Measurements from ENCODE around the gene VRK3.

GRCh38 chr19:50044922-50045321 lies 19.8 kb upstream of the VRK3 start:
- TF ChIP-seq EZH2 (IDR thresholded peaks at IDR 0.05), result no peak
- no peak for TF ChIP-seq POLR2AphosphoS5 (IDR thresholded peaks at IDR 0.05; ENCODE audit: borderline replicate concordance, low read depth, low read length)
- TF ChIP-seq FOXP2 (optimal IDR thresholded peaks at IDR 0.05; ENCODE audit: control extremely low read depth, extremely low read length, insufficient read depth), result no peak
